ENCODE results near the gene FOLR1.

Gene FOLR1

DNA sequence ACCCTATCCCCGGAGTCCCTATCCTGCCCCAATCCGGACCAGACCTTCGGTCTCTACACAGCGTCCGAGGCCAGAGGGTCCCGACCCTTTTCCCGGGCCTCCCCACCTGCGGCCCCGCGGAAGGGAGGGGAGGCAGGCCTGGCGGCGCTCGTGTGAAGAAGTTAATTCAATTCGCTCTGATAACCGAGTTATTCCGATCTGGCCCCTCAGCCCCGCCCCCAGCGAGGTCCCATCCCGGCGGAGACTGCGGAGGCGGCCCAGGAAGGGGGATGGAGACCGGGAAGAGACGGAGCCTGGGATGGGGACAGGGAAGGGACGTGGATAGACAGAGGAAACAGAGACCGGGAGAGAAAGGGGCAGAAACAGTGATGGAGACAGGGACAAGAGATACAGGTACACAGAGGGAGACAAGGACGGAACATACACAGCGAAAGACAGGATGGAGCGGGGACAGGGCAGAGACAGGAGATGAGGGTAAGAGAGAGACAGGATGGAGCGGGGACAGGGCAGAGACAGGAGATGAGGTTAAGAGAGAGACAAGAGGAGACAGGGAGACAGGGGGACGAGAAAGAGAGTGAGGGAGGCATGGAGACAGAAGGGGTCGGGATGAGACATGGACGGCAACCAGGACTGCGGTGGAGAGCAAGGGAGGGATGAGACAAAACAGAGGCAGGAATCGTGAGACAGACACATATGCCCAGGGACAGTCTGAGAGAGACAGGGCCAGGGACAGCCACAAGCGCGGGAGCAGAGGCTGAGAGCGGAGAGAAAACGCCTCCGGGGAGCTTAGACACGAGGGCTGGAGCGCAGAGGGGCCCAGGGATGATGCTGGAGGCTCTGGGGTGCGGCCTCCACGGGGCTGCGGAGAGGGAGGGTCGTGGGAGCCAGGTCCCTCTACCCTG is 52.7 kb downstream of the FOLR1 start:
- ATAC-seq (no peak), DNase-seq (ENCODE audit: low spot score in 2 of 2) (peak in 1 of 2 donors; percentile 50)
- H3K27ac Mint-ChIP-seq = no peak overlapping the region
- no peaks in the 10 kb centered on the region for H3K9me3 Mint-ChIP-seq
- H3K36me3 Mint-ChIP-seq = no peaks in the 10 kb centered on the region
- peaks cover 44% of the 10 kb centered on the region for H3K4me1 Mint-ChIP-seq
- peak overlapping the region; percentile 2 for H3K4me3 Mint-ChIP-seq

DNA sequence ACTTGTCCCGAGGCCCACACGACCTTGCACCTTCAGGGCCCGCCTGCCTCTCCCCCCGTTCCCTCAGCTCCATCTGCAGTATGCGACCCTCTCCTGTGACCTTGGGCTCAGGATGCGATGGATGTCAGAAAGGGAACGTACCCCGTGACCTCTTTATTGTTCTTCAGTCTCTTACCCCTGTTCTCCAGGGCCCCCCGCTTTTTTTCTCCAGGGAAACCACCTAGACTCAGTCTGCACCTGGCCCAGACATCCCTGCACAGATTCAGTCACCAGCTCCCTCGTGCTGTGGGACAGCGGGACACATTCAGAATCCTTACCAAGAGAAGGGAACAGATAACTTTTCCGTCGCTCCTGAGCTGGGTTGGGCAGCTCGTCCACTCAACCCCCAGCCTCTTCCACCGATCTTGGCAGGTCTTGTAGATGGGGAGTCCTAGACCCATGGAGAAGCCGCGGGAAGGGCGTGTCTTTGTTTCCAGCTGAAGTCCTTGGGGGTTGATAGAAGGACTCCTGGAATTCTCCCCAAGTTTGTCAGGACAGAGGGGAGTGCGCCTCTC is 53.4 kb downstream of the FOLR1 start:
- DNase-seq (ENCODE audit: low spot score in 2 of 2) (peak in 1 of 2 donors; percentile 47), ATAC-seq (no peak)
- H3K27ac Mint-ChIP-seq = no peak overlapping the region
- H3K9me3 Mint-ChIP-seq = no peaks in the 10 kb centered on the region
- peaks cover 41% of the 10 kb centered on the region for H3K4me1 Mint-ChIP-seq
- H3K4me3 Mint-ChIP-seq = peak overlapping the region; percentile 2
- no peaks in the 10 kb centered on the region for H3K36me3 Mint-ChIP-seq

All from stimulated activated effector memory CD8-positive, alpha-beta T cell treated with anti-CD3 and anti-CD28 coated beads, Interleukin-12 subunit alpha, Interleukin-12 subunit beta, amount 100 ng/mL, for 72 hours (primary cell).